22Rv1 (cell line): Measurements from ENCODE around the gene DENND6B.

Experiments used
- H3K27ac ChIP-seq: fragments of 450-650 bp; 2 replicates; pipeline ENCODE4 v1.5.1; 2017
- CTCF ChIP-seq: fragments of 450-650 bp; IDR thresholded peaks from 2 replicates; pipeline ENCODE4 v1.5.1; 2017; ENCODE audit warnings: mild to moderate bottlenecking
- ZFX ChIP-seq: fragments of 450-650 bp; IDR thresholded peaks from 2 replicates; pipeline ENCODE4 v1.6.1; 2017; ENCODE audit warnings: antibody characterized with exemption, borderline replicate concordance

The DENND6B gene

GRCh38 chr22:50282361-50283155 lies 44.3 kb downstream of the DENND6B start:
- TF ChIP-seq CTCF = no peak
- no peak overlapping the region for H3K27ac ChIP-seq

- TF ChIP-seq CTCF (no peak), ZFX (no peak)
- no peak overlapping the region for H3K27ac ChIP-seq
Measured at GRCh38 chr22:50281957-50282356, 44.9 kb downstream of the DENND6B start.

GRCh38 chr22:50281384-50281760 lies 45.4 kb downstream of the DENND6B start:
- no peak overlapping the region for H3K27ac ChIP-seq
- TF ChIP-seq CTCF (no peak), ZFX (no peak)

- TF ChIP-seq CTCF = no peak
- TF ChIP-seq ZFX = no peak
- no peak overlapping the region for H3K27ac ChIP-seq
Measured at GRCh38 chr22:50280708-50281383, 46.0 kb downstream of the DENND6B start.

- no peak overlapping the region for H3K27ac ChIP-seq
- no peak for TF ChIP-seq ZFX
- TF ChIP-seq CTCF = no peak
Measured at GRCh38 chr22:50280022-50280707, 46.6 kb downstream of the DENND6B start.

GRCh38 chr22:50278956-50279619 lies 47.7 kb downstream of the DENND6B start:
- H3K27ac ChIP-seq = no peak overlapping the region
- TF ChIP-seq CTCF (no peak), ZFX (no peak)
